Uterus (tissue), 2 donors: Measurements from ENCODE around the gene HOXB5.

Source experiments
- CTCF ChIP-seq, 4 experiments: fragments of 200-600 bp in 2 of 4; fragments of 450-650 bp in 2 of 4; sonication (generic) in 2 of 4; IDR thresholded peaks; one replicate each; pipeline ENCODE4 v1.5.1; 2016 to 2019; ENCODE audit warnings: antibody characterized with exemption in 4 of 4, mild to moderate bottlenecking in 2 of 4, moderate library complexity in 1 of 4
- POLR2A ChIP-seq, 2 donors: fragments of 450-650 bp; IDR thresholded peaks; one replicate each; pipeline ENCODE4 v1.6.1; 2016; ENCODE audit warnings: antibody characterized with exemption in 2 of 2, mild to moderate bottlenecking in 1 of 2, moderate library complexity in 1 of 2

DNA sequence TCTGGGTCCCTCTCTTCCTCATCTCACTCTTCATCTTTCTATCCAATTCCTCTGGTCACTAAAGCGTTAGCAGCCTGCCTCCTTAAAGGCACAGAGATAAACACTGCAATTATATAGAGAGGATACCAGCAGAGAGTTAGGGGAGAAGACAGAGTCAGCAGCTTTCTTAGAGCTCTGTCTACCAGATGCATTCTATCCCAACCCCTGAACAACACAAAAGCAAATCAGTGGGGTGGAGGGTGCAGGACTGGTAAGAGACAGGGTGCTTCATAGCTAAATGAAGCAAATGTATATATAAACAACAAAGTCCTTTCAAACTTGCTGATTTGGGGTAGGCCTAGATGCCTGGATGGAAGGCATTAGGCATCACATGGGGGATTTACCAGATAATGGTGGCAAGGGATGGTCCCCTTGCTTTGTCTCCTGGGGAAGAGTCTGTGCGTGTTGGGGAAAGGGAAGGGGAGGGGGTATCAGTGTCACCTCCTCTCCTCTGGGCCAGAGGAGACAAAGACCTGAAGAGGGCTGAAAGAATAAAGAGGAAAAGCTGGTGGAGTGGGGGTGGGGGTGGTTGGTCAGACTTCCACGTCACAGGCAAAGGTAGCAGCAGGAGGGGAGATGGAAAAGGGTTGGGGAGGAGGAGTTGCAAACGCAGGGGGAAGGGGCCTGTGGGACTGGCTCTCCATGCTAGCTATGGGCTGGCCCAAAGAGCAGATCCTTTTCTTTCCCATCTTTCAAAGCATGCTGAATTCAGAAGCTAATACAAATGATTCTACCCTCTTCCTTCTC lies 27.5 kb downstream of the HOXB5 start:
- no peak for TF ChIP-seq POLR2A (IDR thresholded peaks at IDR 0.05)
- no peak for TF ChIP-seq CTCF (IDR thresholded peaks at IDR 0.05)
